Colon (tissue), 2 donors: Measurements from ENCODE around the gene PAFAH2.

Experiments used
- FAIRE-seq: peaks from 2 replicates; lab custom pipeline; 2012; peaks lifted over from hg19 to GRCh38; lab: Jason Lieb, UNC
- donor health status: control.
- donor health status: control.

Gene PAFAH2

GRCh38 chr1:26031196-26031595 lies 33.3 kb upstream of the PAFAH2 start:
- FAIRE-seq, result no peak

- no peak for FAIRE-seq
Observed at GRCh38 chr1:26029864-26030481, 32.1 kb upstream of the PAFAH2 start.

GRCh38 chr1:26029054-26029863 lies 31.4 kb upstream of the PAFAH2 start:
- FAIRE-seq, result no peak

- FAIRE-seq, result no peak
Observed at GRCh38 chr1:26028490-26028980, 30.7 kb upstream of the PAFAH2 start.

- FAIRE-seq, result no peak
Observed at GRCh38 chr1:26027716-26028489, 30.0 kb upstream of the PAFAH2 start.

GRCh38 chr1:26025517-26025916 lies 27.7 kb upstream of the PAFAH2 start:
- FAIRE-seq, result no peak

GRCh38 chr1:26025060-26025459 lies 27.2 kb upstream of the PAFAH2 start:
- FAIRE-seq, result no peak

GRCh38 chr1:26023826-26024225 lies 26.0 kb upstream of the PAFAH2 start:
- FAIRE-seq, result no peak

- no peak for FAIRE-seq
Observed at GRCh38 chr1:26023009-26023408, 25.1 kb upstream of the PAFAH2 start.

- no peak for FAIRE-seq
Observed at GRCh38 chr1:26022404-26022779, 24.5 kb upstream of the PAFAH2 start.

GRCh38 chr1:26021647-26022403 lies 24.0 kb upstream of the PAFAH2 start, which contains the start of gene EXTL1:
Gene EXTL1 (plus strand): TSS chr1:26021775. CDS start chr1:26022647, 872 bp downstream.
- FAIRE-seq, result no peak

GRCh38 chr1:26020941-26021646 lies 23.2 kb upstream of the PAFAH2 start:
- no peak for FAIRE-seq

- FAIRE-seq, result no peak
Observed at GRCh38 chr1:26020330-26020768, 22.5 kb upstream of the PAFAH2 start.

GRCh38 chr1:26019641-26020315 lies 21.9 kb upstream of the PAFAH2 start:
- no peak for FAIRE-seq

- no peak for FAIRE-seq
Observed at GRCh38 chr1:26017606-26018005, 19.7 kb upstream of the PAFAH2 start.

GRCh38 chr1:26016953-26017545 lies 19.2 kb upstream of the PAFAH2 start:
- FAIRE-seq, result no peak

- no peak for FAIRE-seq
Observed at GRCh38 chr1:26016258-26016952, 18.5 kb upstream of the PAFAH2 start.

GRCh38 chr1:26015358-26015757 lies 17.5 kb upstream of the PAFAH2 start:
- FAIRE-seq, result no peak

- FAIRE-seq, result no peak
Observed at GRCh38 chr1:26014179-26014578, 16.3 kb upstream of the PAFAH2 start.

- no peak for FAIRE-seq
Observed at GRCh38 chr1:26012864-26013263, 15.0 kb upstream of the PAFAH2 start.
